ENCODE measurements around the gene TMEM163. TPM values are rescaled to one million over a fixed set of nuclear protein-coding genes. Genes with fewer than 3 reads are reported as not detected.

TMEM163 gene
- total and polyA plus RNA-seq, 2 donors (not counting 3 experiments of a cell fraction or from before 2014, with no cell fraction given), result 1.0 to 2.8 TPM

- no peak for FAIRE-seq
- intact Hi-C loops (cut with micrococcal nuclease), result no loop called here
- no TSS peak for BruUV-seq (replicated peaks)
- CTCF ChIA-PET, result interaction anchor here (2.4 to 3.0 kb wide), 2 partner anchors 12 to 436 kb away, joined by 22 to 33 read pairs; no protein-coding TSS in a partner anchor
- no peaks in the 10 kb centered on the region for H3K79me2 ChIP-seq (ENCODE audit: control insufficient read depth, insufficient read depth, low read length)
- no peak for TF ChIP-seq CTCF (IDR thresholded peaks at IDR 0.05; ENCODE audit: extremely low read depth in 1 of 2, insufficient read depth in 1 of 2, low read depth in 1 of 2, low read length in 2 of 2)
- TF ChIP-seq POLR2AphosphoS5 (IDR thresholded peaks at IDR 0.05; ENCODE audit: insufficient read depth, low read depth, low read length), result no peak
- TF ChIP-seq JUN (IDR thresholded peaks at IDR 0.05; ENCODE audit: borderline replicate concordance, insufficient read depth, insufficient read length, low read depth), result no peak
- TF ChIP-seq GATA2 (IDR thresholded peaks at IDR 0.05; ENCODE audit: insufficient read depth, insufficient read length, low read depth, low read length), result no peak
- no peak for TF ChIP-seq FOS (IDR thresholded peaks at IDR 0.05; ENCODE audit: borderline replicate concordance, insufficient read depth, low read length)
- TF ChIP-seq MAX (IDR thresholded peaks at IDR 0.05; ENCODE audit: insufficient read depth, insufficient read length), result no peak
- no peak for TF ChIP-seq EZH2 (IDR thresholded peaks at IDR 0.05; ENCODE audit: borderline replicate concordance, low read depth, low read length, severe bottlenecking)
- TF ChIP-seq MYC (IDR thresholded peaks at IDR 0.05; ENCODE audit: low read depth, low read length), result no peak
- no peak for TF ChIP-seq POLR2A (IDR thresholded peaks at IDR 0.05; ENCODE audit: low read depth, low read length)
- H3K4me3 ChIP-seq (replicated peaks in 1 of 3; ENCODE audit: insufficient read depth in 1 of 3, low read depth in 1 of 3, low read length in 3 of 3), result no peak overlapping the region
- H3K9ac ChIP-seq (replicated peaks; ENCODE audit: extremely low read depth, insufficient read depth, low read length), result no peak overlapping the region
- POLR2A ChIA-PET, result no interaction called here
- H4K20me1 ChIP-seq (replicated peaks; ENCODE audit: control insufficient read depth, extremely low read depth, insufficient read depth, low read length), result no peaks in the 10 kb centered on the region
- no peak overlapping the region for H3K27ac ChIP-seq (ENCODE audit: insufficient read depth, low read depth, low read length)
- no peak overlapping the region for H3K4me2 ChIP-seq (ENCODE audit: insufficient read depth, low read length)
- no peak overlapping the region for H2AFZ ChIP-seq (ENCODE audit: low read depth, low read length)
- DNase-seq (ENCODE audit: low read depth, low spot score), result no peak
- H3K36me3 ChIP-seq (ENCODE audit: control insufficient read depth in 2 of 2, extremely low read depth in 1 of 2, insufficient read depth in 2 of 2, low read length in 2 of 2), result no peaks in the 10 kb centered on the region
- no peaks in the 10 kb centered on the region for H3K9me3 ChIP-seq (replicated peaks; ENCODE audit: control insufficient read depth, insufficient read depth, low read length)
- no peaks in the 10 kb centered on the region for H3K27me3 ChIP-seq (ENCODE audit: control insufficient read depth in 2 of 2, insufficient read depth in 2 of 2, low read length in 2 of 2)
- dilution Hi-C loops (cut with MboI; ENCODE audit: extremely low pct_ligation_motif_present, low sequenced_read_pairs), result no loop called here
- H3K4me1 ChIP-seq (ENCODE audit: control insufficient read depth, extremely low read depth, insufficient read depth, low read length), result peaks cover 5% of the 10 kb centered on the region
- H3K9me1 ChIP-seq (replicated peaks; ENCODE audit: control insufficient read depth, extremely low read depth, insufficient read depth, low read length), result no peaks in the 10 kb centered on the region
These were observed 256.5 kb downstream of the TMEM163 start for GRCh38 chr2:134462275-134462674.
